Cardiac septum (tissue), 1 donor: ENCODE data around the gene IL1A. TPM values are rescaled to one million over a fixed set of nuclear protein-coding genes. Genes with fewer than 3 reads are reported as not detected.
"Not testable (repeated sequence)": the region's sequence is repeated elsewhere in the genome, so short reads cannot be mapped to it uniquely, and the experiment has no call there.

Source experiments
- DNase-seq: peaks from one replicate; pipeline ENCODE4 v3.0.0-alpha.2; 2020; ENCODE audit warnings: low spot score
- intact Hi-C: fragments of 100-400 bp; cut with DNase I; formaldehyde crosslinking; loops from one replicate; pipeline ENCODE4 v1.14.0; 2022
- long read RNA-seq: library from polyadenylated mRNA; unstranded; transcript quantifications from one replicate; pipeline ENCODE4 v2.0.0, GENCODE V29; 2021
- total RNA-seq: library from RNA; stranded (reverse); fragmentation: NEBNext Ultra II Directional; extraction: Animal tissue kit (Norgen Biotek cat#: 25700); gene quantifications from one replicate; pipeline ENCODE4 v1.2.1, GENCODE V29; 2021
- donor health status: DM: no; HTN: no; CAD: no.

Gene IL1A
- total RNA-seq, result not detected
- long read RNA-seq, result 0 reads

GRCh38 chr2:112784199-112785189 is at the start of gene IL1A:
IL1A (minus strand) TSS chr2:112784493; CDS start chr2:112783770, 723 bp downstream.
- no peak for DNase-seq
- intact Hi-C loops, result no loop called here

- DNase-seq, result no peak
- intact Hi-C loops, result no loop called here
Observed at GRCh38 chr2:112833976-112834375, 49.7 kb upstream of the IL1A start.

- intact Hi-C loops, DNase-seq: not testable (repeated sequence)
Observed at GRCh38 chr2:112833639-112833931, 49.3 kb upstream of the IL1A start.

- intact Hi-C loops, result no loop called here
- DNase-seq, result no peak
Observed at GRCh38 chr2:112832841-112833638, 48.7 kb upstream of the IL1A start.

GRCh38 chr2:112831946-112832840 is 47.9 kb upstream of the IL1A start:
- intact Hi-C loops, result no loop called here
- DNase-seq, result no peak

GRCh38 chr2:112831513-112831845 is 47.2 kb upstream of the IL1A start:
- DNase-seq, result no peak
- intact Hi-C loops, result no loop called here

GRCh38 chr2:112830682-112831512 is 46.6 kb upstream of the IL1A start:
- no peak for DNase-seq
- intact Hi-C loops, result no loop called here

GRCh38 chr2:112829961-112830681 is 45.8 kb upstream of the IL1A start:
- intact Hi-C loops, result no loop called here
- DNase-seq, result no peak

- intact Hi-C loops, result no loop called here
Observed at GRCh38 chr2:112829101-112829960, 45.0 kb upstream of the IL1A start.

GRCh38 chr2:112828251-112828691 is 44.0 kb upstream of the IL1A start:
- intact Hi-C loops, result no loop called here
- no peak for DNase-seq

More at GRCh38 chr2:112829101-112829960, 45.0 kb upstream of the IL1A start:
- no peak for DNase-seq

GRCh38 chr2:112827604-112828185 is 43.4 kb upstream of the IL1A start:
- intact Hi-C loops, result no loop called here

GRCh38 chr2:112827009-112827408 is 42.7 kb upstream of the IL1A start:
- intact Hi-C loops, result no loop called here
- DNase-seq, result no peak

More at GRCh38 chr2:112827604-112828185, 43.4 kb upstream of the IL1A start:
- no peak for DNase-seq

- DNase-seq, result no peak
- intact Hi-C loops, result no loop called here
Observed at GRCh38 chr2:112825706-112826105, 41.4 kb upstream of the IL1A start.

- intact Hi-C loops, result no loop called here
Observed at GRCh38 chr2:112824694-112825085, 40.4 kb upstream of the IL1A start.

GRCh38 chr2:112821682-112822081 is 37.4 kb upstream of the IL1A start:
- DNase-seq, result no peak
- intact Hi-C loops, result no loop called here

More at GRCh38 chr2:112824694-112825085, 40.4 kb upstream of the IL1A start:
- no peak for DNase-seq

GRCh38 chr2:112821142-112821541 is 36.8 kb upstream of the IL1A start:
- intact Hi-C loops, result no loop called here
- no peak for DNase-seq

- DNase-seq, result no peak
- intact Hi-C loops, result no loop called here
Observed at GRCh38 chr2:112820343-112820742, 36.0 kb upstream of the IL1A start.
